Tibial nerve (tissue), 3 donors: ENCODE results near the gene LRRC8D.

Experiments
- POLR2A ChIP-seq, 2 donors: fragments of 450-650 bp; IDR thresholded peaks; one replicate each; pipeline ENCODE4 v1.6.1; 2017; ENCODE audit warnings: antibody characterized with exemption in 2 of 2, mild to moderate bottlenecking in 2 of 2, moderate library complexity in 2 of 2
- TF ChIP-seq, protein P1 (sequence below), 5 experiments: fragments of 200-600 bp in 3 of 5; fragments of 450-650 bp in 2 of 5; sonication (generic) in 3 of 5; IDR thresholded peaks; one replicate each; pipeline ENCODE4 v1.5.1; 2016 to 2019; ENCODE audit warnings: antibody characterized with exemption in 5 of 5, mild to moderate bottlenecking in 3 of 5, moderate library complexity in 2 of 5

DNA sequence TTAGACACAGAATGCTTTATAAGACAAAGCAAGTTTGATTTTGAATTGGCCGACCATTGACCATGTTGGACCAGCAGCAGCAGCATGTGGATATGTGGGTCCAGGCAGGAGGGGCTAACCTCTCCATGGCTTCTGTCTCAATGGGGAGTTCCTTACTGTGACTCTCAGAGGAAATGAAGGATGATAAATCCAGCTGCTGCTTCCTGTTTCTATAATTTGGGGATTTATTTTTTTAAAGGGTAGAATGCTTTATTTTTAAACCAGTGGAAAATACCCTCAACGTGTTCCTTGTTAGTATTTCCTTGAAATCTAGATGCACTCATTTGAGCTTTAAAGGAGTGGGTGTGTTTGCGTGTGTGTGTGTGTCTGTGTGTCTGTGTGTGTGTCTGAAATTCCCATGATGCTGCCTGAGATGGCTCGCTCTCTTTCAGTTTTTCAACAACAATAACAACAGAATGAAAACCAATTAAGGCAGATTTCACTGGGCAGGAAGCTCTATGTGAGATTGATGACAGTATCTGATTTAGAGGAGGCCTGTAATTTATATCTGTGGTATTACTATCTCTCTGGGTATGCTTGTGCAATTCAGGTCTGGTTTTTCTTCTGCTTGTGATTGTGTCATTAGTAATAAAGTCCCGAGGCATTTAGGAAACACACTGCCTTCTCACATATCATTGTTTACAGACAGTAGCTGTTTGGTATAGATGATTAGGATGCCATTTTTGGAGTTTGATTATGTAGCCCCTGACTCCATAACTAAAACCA lies 88.0 kb downstream of the LRRC8D start:
- TF ChIP-seq, protein P1, sequence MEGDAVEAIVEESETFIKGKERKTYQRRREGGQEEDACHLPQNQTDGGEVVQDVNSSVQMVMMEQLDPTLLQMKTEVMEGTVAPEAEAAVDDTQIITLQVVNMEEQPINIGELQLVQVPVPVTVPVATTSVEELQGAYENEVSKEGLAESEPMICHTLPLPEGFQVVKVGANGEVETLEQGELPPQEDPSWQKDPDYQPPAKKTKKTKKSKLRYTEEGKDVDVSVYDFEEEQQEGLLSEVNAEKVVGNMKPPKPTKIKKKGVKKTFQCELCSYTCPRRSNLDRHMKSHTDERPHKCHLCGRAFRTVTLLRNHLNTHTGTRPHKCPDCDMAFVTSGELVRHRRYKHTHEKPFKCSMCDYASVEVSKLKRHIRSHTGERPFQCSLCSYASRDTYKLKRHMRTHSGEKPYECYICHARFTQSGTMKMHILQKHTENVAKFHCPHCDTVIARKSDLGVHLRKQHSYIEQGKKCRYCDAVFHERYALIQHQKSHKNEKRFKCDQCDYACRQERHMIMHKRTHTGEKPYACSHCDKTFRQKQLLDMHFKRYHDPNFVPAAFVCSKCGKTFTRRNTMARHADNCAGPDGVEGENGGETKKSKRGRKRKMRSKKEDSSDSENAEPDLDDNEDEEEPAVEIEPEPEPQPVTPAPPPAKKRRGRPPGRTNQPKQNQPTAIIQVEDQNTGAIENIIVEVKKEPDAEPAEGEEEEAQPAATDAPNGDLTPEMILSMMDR (IDR thresholded peaks at IDR 0.05), result no peak
- no peak for TF ChIP-seq POLR2A (IDR thresholded peaks at IDR 0.05)
